ENCODE measurements around the gene ELFN2.

DNA sequence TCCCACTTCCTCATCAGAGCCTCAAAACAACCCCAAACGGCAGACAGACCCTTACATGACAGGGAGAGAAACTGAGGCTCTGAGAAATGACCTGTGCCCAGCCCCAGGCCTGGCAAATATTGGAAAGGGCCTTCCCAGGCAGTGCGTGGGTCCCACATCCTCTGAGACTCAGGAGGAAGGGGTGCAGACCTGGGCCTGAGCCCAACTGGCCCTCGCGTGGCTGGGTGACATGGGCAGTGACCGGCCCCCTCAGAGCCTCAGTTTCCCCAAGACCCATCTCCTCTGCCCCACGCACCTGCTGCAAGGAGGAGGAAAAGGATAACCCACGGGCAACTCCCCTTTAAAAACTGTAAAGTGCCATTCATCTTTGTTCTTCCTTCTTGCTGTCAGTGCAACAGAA lies 35.6 kb downstream of the ELFN2 start:
- TF ChIP-seq, protein P1, sequence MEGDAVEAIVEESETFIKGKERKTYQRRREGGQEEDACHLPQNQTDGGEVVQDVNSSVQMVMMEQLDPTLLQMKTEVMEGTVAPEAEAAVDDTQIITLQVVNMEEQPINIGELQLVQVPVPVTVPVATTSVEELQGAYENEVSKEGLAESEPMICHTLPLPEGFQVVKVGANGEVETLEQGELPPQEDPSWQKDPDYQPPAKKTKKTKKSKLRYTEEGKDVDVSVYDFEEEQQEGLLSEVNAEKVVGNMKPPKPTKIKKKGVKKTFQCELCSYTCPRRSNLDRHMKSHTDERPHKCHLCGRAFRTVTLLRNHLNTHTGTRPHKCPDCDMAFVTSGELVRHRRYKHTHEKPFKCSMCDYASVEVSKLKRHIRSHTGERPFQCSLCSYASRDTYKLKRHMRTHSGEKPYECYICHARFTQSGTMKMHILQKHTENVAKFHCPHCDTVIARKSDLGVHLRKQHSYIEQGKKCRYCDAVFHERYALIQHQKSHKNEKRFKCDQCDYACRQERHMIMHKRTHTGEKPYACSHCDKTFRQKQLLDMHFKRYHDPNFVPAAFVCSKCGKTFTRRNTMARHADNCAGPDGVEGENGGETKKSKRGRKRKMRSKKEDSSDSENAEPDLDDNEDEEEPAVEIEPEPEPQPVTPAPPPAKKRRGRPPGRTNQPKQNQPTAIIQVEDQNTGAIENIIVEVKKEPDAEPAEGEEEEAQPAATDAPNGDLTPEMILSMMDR (IDR thresholded peaks at IDR 0.05): no peak
- TF ChIP-seq POLR2AphosphoS5 (IDR thresholded peaks at IDR 0.05): no peak
